OCI-LY7 (cell line): ENCODE data around the gene UVSSA. TPM values are rescaled to one million over a fixed set of nuclear protein-coding genes. Genes with fewer than 3 reads are reported as not detected.

Experiments used
- BruUV-seq: library from RNA; stranded (reverse); fragments of 400-500 nt; replicated peaks from 2 replicates; lab custom pipeline; 2021; lab: Mats Ljungman, UMichigan
- CTCF ChIA-PET: fragments of 300-600 bp; sonication (Branson Sonifier 250); formaldehyde crosslinking; loops from one replicate; lab custom pipeline; 2022; ENCODE audit warnings: antibody characterized with exemption; ENCODE audit not compliant: unreplicated experiment; lab: Charles Lee
- POLR2A ChIA-PET: fragments of 300-600 bp; sonication (Branson Sonifier 250); formaldehyde crosslinking; loops from one replicate; lab custom pipeline; 2022; ENCODE audit warnings: antibody characterized with exemption; lab: Charles Lee
- DNase-seq: peaks from one replicate; pipeline ENCODE4 v3.0.0-alpha.2; 2015; ENCODE audit warnings: low spot score
- H2AFZ ChIP-seq: fragments of 200-600 bp; sonication (generic), shearing (Covaris generic); 2 replicates; pipeline ENCODE4 v1.6.1; 2014; ENCODE audit warnings: mild to moderate bottlenecking, antibody characterized with exemption, low read length, moderate library complexity
- H3K27ac ChIP-seq: fragments of 200-600 bp; sonication (generic); 2 replicates; pipeline ENCODE4 v1.5.1; 2014; ENCODE audit warnings: mixed run types, low read depth, mild to moderate bottlenecking, moderate library complexity, low read length, inconsistent platforms; ENCODE audit not compliant: poor library complexity, severe bottlenecking
- H3K36me3 ChIP-seq: fragments of 200-600 bp; sonication (generic); 2 replicates; pipeline ENCODE4 v1.6.1; 2014; ENCODE audit warnings: mild to moderate bottlenecking, antibody characterized with exemption, low read length, moderate library complexity, mixed read lengths; ENCODE audit not compliant: insufficient read depth
- H3K4me1 ChIP-seq: fragments of 200-600 bp; sonication (generic); 2 replicates; pipeline ENCODE4 v1.5.1; 2014; ENCODE audit warnings: mild to moderate bottlenecking, low read length; ENCODE audit not compliant: insufficient read depth, poor library complexity, severe bottlenecking
- H3K4me2 ChIP-seq: fragments of 200-600 bp; sonication (generic); 2 replicates; pipeline ENCODE4 v1.6.1; 2014; ENCODE audit warnings: mild to moderate bottlenecking, low read length
- H3K4me3 ChIP-seq: fragments of 200-600 bp; sonication (generic); 2 replicates; pipeline ENCODE4 v1.5.1; 2014; ENCODE audit warnings: mild to moderate bottlenecking, low read depth, low read length; ENCODE audit not compliant: poor library complexity, severe bottlenecking
- H3K79me2 ChIP-seq: fragments of 200-600 bp; sonication (generic); 2 replicates; pipeline ENCODE4 v1.6.1; 2016; ENCODE audit warnings: low read depth, mild to moderate bottlenecking, low read length, moderate library complexity, mixed read lengths; ENCODE audit not compliant: insufficient read depth
- H3K9me2 ChIP-seq: fragments of 200-600 bp; sonication (generic); 2 replicates; pipeline ENCODE4 v1.6.1; 2016; ENCODE audit warnings: mild to moderate bottlenecking, low read length, mixed read lengths; ENCODE audit not compliant: insufficient read depth
- H3K9me3 ChIP-seq: fragments of 200-600 bp; sonication (generic); 2 replicates; pipeline ENCODE4 v1.6.1; 2014; ENCODE audit warnings: mild to moderate bottlenecking, mixed run types, low read length, mixed read lengths
- H4K20me1 ChIP-seq: fragments of 200-600 bp; sonication (generic); 2 replicates; pipeline ENCODE4 v1.6.1; 2014; ENCODE audit warnings: mild to moderate bottlenecking, antibody characterized with exemption, low read length, moderate library complexity, mixed read lengths; ENCODE audit not compliant: insufficient read depth
- EZH2phosphoT487 ChIP-seq: fragments of 200-600 bp; sonication (generic); IDR thresholded peaks from 2 replicates; pipeline ENCODE4 v1.6.1; 2018; ENCODE audit warnings: low read depth, borderline replicate concordance, mild to moderate bottlenecking, mixed run types, antibody characterized with exemption, low read length, moderate library complexity, mixed read lengths
- intact Hi-C: fragments of 100-400 bp; cut with micrococcal nuclease; formaldehyde crosslinking; loops from one replicate; pipeline ENCODE4 v1.10.0; 2022; ENCODE audit not compliant: unreplicated experiment
- total RNA-seq, 2 experiments: library from RNA; depleted of rRNA in 1 of 2; stranded (reverse); fragments of >200 nt in 1 of 2; shearing (Covaris generic) in 1 of 2; gene quantifications; 2 replicates each; pipeline ENCODE4 v1.2.3, GENCODE V29; 2014 to 2022
- TF ChIP-seq, protein P1 (sequence below): fragments of 200-600 bp; sonication (generic); conservative IDR thresholded peaks from 2 replicates; pipeline ENCODE4 v1.5.1; 2014; ENCODE audit warnings: mild to moderate bottlenecking, antibody characterized with exemption, low read length, moderate library complexity, mixed read lengths

The UVSSA gene
- total RNA-seq, 2 experiments from 2014 or later = 13.2 to 43.2 TPM

DNA sequence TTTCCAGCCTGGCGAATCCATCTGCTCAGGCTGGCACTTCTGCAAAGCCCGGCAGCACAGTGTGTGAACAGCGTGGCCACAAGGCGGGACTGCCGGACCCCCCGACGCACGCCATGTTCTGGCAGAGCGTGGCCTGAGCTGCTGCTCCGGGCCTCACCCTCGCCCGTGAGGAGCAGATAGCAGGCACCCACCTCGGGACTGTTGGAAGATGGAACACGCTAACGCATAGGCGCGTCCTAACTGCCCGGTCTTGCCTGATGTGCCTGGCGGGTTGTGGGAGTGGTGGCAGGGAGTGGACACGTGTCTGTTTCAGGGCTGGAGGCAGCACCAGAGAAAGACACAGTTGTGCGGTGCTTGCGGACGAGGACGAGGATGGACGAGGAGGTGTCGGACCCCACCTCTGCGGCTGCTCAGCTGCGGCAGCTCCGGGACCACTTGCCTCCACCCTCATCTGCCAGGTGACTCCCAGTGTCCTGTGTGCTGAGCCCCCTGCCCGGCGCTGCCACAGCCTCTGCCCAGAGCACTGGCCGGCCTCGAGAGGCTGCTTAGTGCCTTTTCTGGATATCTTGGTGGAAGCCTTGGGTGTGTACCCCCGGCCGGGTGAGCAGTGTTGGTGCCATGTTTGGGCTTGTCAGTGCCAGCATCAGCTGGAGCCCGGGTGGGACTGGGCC is 28.2 kb downstream of the UVSSA start:
- no peak for DNase-seq
- TF ChIP-seq, protein P1, sequence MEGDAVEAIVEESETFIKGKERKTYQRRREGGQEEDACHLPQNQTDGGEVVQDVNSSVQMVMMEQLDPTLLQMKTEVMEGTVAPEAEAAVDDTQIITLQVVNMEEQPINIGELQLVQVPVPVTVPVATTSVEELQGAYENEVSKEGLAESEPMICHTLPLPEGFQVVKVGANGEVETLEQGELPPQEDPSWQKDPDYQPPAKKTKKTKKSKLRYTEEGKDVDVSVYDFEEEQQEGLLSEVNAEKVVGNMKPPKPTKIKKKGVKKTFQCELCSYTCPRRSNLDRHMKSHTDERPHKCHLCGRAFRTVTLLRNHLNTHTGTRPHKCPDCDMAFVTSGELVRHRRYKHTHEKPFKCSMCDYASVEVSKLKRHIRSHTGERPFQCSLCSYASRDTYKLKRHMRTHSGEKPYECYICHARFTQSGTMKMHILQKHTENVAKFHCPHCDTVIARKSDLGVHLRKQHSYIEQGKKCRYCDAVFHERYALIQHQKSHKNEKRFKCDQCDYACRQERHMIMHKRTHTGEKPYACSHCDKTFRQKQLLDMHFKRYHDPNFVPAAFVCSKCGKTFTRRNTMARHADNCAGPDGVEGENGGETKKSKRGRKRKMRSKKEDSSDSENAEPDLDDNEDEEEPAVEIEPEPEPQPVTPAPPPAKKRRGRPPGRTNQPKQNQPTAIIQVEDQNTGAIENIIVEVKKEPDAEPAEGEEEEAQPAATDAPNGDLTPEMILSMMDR = no peak
- no peak for TF ChIP-seq EZH2phosphoT487
- CTCF ChIA-PET = no interaction called here

DNA sequence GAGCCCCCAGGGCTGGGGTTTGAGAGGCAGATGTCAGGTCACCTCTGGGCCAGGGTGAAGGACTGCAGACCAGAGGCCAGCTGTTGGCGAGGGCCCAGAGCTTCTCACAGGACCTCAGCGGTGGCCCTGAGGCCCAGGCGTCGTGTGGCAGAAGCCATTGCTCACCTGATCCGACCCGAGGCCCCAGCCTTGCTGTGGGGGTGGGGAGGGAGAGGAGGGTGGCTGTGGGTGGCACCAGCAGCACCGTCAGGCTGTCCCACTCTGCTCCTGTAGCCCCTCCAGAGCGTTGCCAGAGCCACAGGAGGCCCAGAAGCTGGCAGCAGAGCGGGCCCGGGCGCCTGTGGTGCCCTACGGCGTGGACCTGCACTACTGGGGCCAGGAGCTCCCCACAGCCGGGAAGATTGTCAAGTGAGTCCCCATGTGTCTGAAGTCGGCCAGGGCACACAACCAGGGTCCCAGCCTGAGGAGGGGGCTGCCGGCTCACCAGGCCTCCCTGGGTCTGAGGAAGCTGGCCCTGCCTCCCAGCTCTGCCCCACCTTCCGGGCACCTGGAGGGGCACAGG is 28.8 kb downstream of the UVSSA start:
- Histone ChIP-seq H3K36me3 (peaks cover 10% of the 10 kb centered on the region), H3K4me1 (no peaks in the 10 kb centered on the region), H3K4me3 (no peak overlapping the region), H3K79me2 (no peaks in the 10 kb centered on the region), H3K9me3 (no peaks in the 10 kb centered on the region), H3K27ac (no peak overlapping the region), H2AFZ (no peak overlapping the region), H4K20me1 (no peaks in the 10 kb centered on the region), H3K4me2 (no peak overlapping the region), H3K9me2 (no peaks in the 10 kb centered on the region)
- intact Hi-C loops = no loop called here
- TF ChIP-seq, protein P1 = no peak
- no peak for TF ChIP-seq EZH2phosphoT487
- DNase-seq = no peak
- ChIA-PET POLR2A (interaction anchor here (0.6 kb wide), 1 partner anchor 302 kb away, joined by 3 read pairs; no protein-coding TSS in a partner anchor), CTCF (no interaction called here)
- no TSS peak for BruUV-seq

More for the DNA sequence above, 28.2 kb downstream of the UVSSA start:
- POLR2A ChIA-PET = no interaction called here
- no peaks in the 10 kb centered on the region for H4K20me1 ChIP-seq
- peaks cover 12% of the 10 kb centered on the region for H3K36me3 ChIP-seq
- H3K79me2 ChIP-seq = no peaks in the 10 kb centered on the region
- no TSS peak for BruUV-seq
- H3K4me3 ChIP-seq = no peak overlapping the region
- intact Hi-C loops = no loop called here
- no peak overlapping the region for H2AFZ ChIP-seq
- no peak overlapping the region for H3K4me2 ChIP-seq
- H3K27ac ChIP-seq = no peak overlapping the region
- no peaks in the 10 kb centered on the region for H3K9me3 ChIP-seq
- H3K9me2 ChIP-seq = no peaks in the 10 kb centered on the region
- H3K4me1 ChIP-seq = no peaks in the 10 kb centered on the region

DNA sequence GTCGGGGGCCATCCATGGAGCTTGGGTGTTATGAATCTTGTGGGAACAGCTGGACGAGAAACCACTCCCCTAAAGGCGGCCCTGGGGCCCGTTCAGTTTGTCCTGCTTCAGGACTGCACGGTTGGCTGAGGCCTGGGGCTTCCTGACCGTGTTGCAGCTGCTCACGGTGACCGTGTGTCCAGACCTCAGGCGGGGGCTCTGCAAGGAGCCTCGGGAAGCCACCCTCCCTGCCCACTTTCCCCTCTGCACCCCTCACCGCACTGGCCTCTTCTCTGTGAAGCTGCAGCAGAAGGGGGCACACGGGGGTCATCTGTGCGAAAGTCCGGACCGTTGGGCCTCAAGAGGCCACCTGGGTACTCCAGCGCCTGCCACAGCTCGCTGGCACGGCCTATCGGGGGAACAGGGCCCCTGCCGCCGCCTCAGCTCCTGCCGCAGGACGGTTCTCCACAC is 29.4 kb downstream of the UVSSA start:
- Histone ChIP-seq H3K36me3 (peaks cover 9% of the 10 kb centered on the region), H3K79me2 (no peaks in the 10 kb centered on the region), H3K4me1 (no peaks in the 10 kb centered on the region), H4K20me1 (no peaks in the 10 kb centered on the region), H3K4me3 (no peak overlapping the region), H3K9me2 (no peaks in the 10 kb centered on the region), H3K27ac (no peak overlapping the region), H3K4me2 (no peak overlapping the region), H2AFZ (no peak overlapping the region), H3K9me3 (no peaks in the 10 kb centered on the region)
- BruUV-seq = no TSS peak
- no peak for TF ChIP-seq EZH2phosphoT487
- TF ChIP-seq, protein P1 = no peak
- intact Hi-C loops = no loop called here
- ChIA-PET POLR2A (interaction anchor here (0.6 kb wide), 1 partner anchor 303 kb away, joined by 3 read pairs; no protein-coding TSS in a partner anchor), CTCF (no interaction called here)
- no peak for DNase-seq
